Thyroid gland (tissue), 4 donors: ENCODE data around the gene RAP1GAP2. TPM values are rescaled to one million over a fixed set of nuclear protein-coding genes. Genes with fewer than 3 reads are reported as not detected.

Source experiments
- DNase-seq, 2 donors: peaks; one replicate each; pipeline ENCODE4 v3.0.0-alpha.2; 2019
- H3K27ac ChIP-seq, 3 donors: fragments of 200-600 bp; sonication (generic); 1 replicate in 2 of 3; 2 replicates in 1 of 3; pipeline ENCODE4 v1.5.1; 2016 to 2019; ENCODE audit warnings: mild to moderate bottlenecking in 1 of 3, moderate library complexity in 1 of 3
- H3K27me3 ChIP-seq: fragments of 200-600 bp; sonication (generic); one replicate; pipeline ENCODE4 v1.5.1; 2019
- H3K36me3 ChIP-seq, 2 donors: fragments of 200-600 bp; sonication (generic); one replicate each; pipeline ENCODE4 v1.5.1; 2016 to 2019
- H3K4me1 ChIP-seq, 2 donors: fragments of 200-600 bp; sonication (generic); one replicate each; pipeline ENCODE4 v1.5.1; 2017 to 2019
- H3K4me3 ChIP-seq, 3 donors: fragments of 200-600 bp; sonication (generic); replicated peaks in 1 of 3; 1 replicate in 2 of 3; 2 replicates in 1 of 3; pipeline ENCODE4 v1.5.1; 2016; ENCODE audit warnings: mild to moderate bottlenecking in 1 of 3
- H3K9me3 ChIP-seq: fragments of 200-600 bp; sonication (generic); one replicate; pipeline ENCODE4 v1.5.1; 2017
- POLR2A ChIP-seq, 2 donors: fragments of 450-650 bp; IDR thresholded peaks; one replicate each; pipeline ENCODE4 v1.6.1; 2017; ENCODE audit warnings: antibody characterized with exemption in 2 of 2, mild to moderate bottlenecking in 2 of 2, moderate library complexity in 1 of 2
- WGBS, 2 donors: methylation state at CpG; one replicate each; pipeline ENCODE4 v1.1.5; 2017; 5-methylcytosine and 5-hydroxymethylcytosine counted together
- intact Hi-C: fragments of 100-400 bp; cut with DNase I; formaldehyde crosslinking; loops from one replicate; pipeline ENCODE4 v1.15.1; 2023
- total RNA-seq, 4 donors: library from RNA; depleted of rRNA; stranded (reverse); fragments of >200 nt; gene quantifications; one replicate each; pipeline ENCODE4 v1.2.3, GENCODE V29; 2016
- TF ChIP-seq, protein P1 (sequence below), 6 experiments: fragments of 200-600 bp in 3 of 6; fragments of 450-650 bp in 3 of 6; sonication (generic) in 3 of 6; IDR thresholded peaks; one replicate each; pipeline ENCODE4 v1.5.1; 2016 to 2019; ENCODE audit warnings: antibody characterized with exemption in 6 of 6, mild to moderate bottlenecking in 2 of 6, inconsistent platforms in 1 of 6, moderate library complexity in 1 of 6

RAP1GAP2 gene
- total RNA-seq, 4 donors from 2014 or later, result 5.9 to 8.4 (median 6.8) TPM

DNA sequence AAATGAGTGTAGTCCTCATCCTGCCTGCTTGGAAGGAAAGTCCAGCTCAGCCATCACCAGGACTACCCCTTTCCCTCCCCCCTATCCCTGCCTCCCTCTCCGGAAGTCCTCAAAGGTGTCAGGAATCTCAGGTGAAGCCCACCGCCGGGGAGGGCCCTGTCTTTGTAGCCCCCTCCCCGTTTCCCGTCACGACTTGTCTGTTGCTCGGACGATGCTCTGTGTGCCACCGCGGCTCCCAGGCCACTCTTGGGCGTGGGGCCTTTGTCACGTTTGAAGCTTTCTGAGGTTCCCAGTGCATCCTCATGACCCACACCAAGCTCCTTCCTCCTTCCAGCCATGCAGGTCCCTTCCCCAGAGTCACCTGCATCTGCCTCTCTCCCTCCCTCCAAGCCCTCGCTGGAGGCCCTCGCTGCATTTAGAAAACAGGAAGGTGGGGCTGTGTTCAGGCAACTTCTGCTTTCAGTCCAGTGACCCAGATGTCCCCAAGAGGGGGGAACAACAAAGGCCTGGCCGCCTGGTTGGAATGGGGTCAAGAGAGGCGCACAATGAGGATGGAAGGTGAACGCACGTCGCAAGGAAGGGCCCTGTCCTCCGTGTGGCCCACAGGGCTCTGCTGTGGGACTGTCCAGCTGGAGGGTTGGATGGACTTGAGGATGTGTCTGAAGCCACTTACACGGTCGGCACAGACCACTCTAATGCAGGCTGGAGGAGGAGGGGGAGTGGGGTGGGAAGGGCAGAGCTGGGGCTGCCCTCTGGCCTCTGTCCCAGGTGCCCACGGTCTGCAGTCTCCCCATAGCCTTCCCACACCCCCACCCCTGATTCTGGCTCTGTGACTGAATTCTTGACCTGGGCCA lies 207.3 kb downstream of the RAP1GAP2 start:
- Histone ChIP-seq H3K4me1 (peaks cover 32 to 39% of the 10 kb centered on the region in 2 donors), H3K9me3 (no peaks in the 10 kb centered on the region), H3K27me3 (no peaks in the 10 kb centered on the region), H3K27ac (peak overlapping the region; percentile 87 to 100 (median 100)), H3K36me3 (no peaks in the 10 kb centered on the region), H3K4me3 (no peak overlapping the region)
- intact Hi-C loops, result no loop called here
- TF ChIP-seq POLR2A (IDR thresholded peaks at IDR 0.05), result no peak
- TF ChIP-seq, protein P1, sequence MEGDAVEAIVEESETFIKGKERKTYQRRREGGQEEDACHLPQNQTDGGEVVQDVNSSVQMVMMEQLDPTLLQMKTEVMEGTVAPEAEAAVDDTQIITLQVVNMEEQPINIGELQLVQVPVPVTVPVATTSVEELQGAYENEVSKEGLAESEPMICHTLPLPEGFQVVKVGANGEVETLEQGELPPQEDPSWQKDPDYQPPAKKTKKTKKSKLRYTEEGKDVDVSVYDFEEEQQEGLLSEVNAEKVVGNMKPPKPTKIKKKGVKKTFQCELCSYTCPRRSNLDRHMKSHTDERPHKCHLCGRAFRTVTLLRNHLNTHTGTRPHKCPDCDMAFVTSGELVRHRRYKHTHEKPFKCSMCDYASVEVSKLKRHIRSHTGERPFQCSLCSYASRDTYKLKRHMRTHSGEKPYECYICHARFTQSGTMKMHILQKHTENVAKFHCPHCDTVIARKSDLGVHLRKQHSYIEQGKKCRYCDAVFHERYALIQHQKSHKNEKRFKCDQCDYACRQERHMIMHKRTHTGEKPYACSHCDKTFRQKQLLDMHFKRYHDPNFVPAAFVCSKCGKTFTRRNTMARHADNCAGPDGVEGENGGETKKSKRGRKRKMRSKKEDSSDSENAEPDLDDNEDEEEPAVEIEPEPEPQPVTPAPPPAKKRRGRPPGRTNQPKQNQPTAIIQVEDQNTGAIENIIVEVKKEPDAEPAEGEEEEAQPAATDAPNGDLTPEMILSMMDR (IDR thresholded peaks at IDR 0.05), result no peak
- peak in 1 of 2 donors; percentile 45 for DNase-seq
- 53 to 54% methylated on average over 23 of the region's 23 CpGs for WGBS, 2 donors

DNA sequence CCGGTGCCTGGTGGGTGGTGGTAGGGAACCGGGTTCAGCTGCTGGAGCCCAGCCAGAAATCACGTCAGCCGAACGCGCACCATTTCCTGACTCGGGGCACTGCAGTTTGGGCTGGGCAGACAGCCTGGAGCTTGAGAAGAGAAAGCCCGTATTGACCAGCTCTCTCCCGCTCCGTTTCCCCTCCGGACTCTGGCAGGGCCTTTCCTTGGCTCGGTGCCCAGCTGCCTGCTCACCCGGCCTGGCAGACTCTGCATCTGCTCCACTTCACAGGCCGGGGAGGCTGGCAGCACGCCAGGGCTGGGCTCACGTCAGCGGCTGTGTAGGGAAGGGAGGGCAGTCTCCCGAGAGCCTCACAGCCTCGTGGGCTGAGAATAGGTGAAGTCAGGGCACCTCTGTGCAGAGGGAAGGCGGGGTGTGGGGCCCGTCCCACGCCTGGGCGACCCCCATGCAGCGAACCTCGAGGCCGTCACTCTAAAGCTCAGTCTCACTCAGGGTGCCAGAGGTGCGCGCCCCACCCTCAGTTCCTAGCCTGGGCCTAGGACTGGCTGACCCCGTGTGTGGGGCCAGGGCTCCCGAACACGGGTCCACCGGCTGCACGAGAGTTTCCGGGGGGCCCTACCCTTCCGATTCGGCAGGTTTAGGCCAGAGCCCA lies 208.0 kb downstream of the RAP1GAP2 start:
- Histone ChIP-seq H3K4me1 (peaks cover 32 to 39% of the 10 kb centered on the region in 2 donors), H3K4me3 (peak overlapping the region in 1 of 3 donors; percentile 12), H3K36me3 (no peaks in the 10 kb centered on the region), H3K9me3 (no peaks in the 10 kb centered on the region), H3K27ac (peak overlapping the region; percentile 96 to 100 (median 100)), H3K27me3 (no peaks in the 10 kb centered on the region)
- intact Hi-C loops, result no loop called here
- peak; percentile 100 for DNase-seq
- TF ChIP-seq, protein P1 (IDR thresholded peaks at IDR 0.05), result no peak
- peak in 1 of 2 donors; percentile 71 for TF ChIP-seq POLR2A (IDR thresholded peaks at IDR 0.05)
- WGBS, 2 donors, result 3% methylated on average over 8 to 32 of the region's 36 CpGs

DNA sequence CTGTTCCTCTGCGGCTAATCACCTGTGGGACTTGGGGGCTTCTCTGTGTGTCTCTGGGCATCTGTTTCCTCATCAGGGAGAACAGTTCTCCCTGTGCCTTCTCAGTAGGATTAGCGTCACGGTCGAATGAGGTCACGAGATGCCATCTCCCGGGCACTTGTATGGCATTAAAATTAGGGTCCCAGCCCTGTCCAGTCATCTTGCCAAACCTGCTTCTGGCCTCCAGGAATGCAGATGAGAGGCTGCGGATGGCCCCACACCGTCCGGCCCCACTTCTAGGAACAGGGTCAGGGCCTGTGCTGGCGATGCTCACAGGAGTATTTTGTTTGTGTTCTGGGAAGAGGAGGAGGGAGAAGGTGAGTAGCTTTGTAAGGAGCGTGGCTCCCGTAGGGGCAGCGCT lies 208.7 kb downstream of the RAP1GAP2 start:
- peak; percentile 96 to 98 for DNase-seq
- intact Hi-C loops, result no loop called here
- TF ChIP-seq, protein P1 (IDR thresholded peaks at IDR 0.05), result no peak
- TF ChIP-seq POLR2A (IDR thresholded peaks at IDR 0.05), result peak in 1 of 2 donors; percentile 63
- Histone ChIP-seq H3K9me3 (no peaks in the 10 kb centered on the region), H3K27ac (peak overlapping the region; percentile 96 to 100 (median 100)), H3K4me1 (peaks cover 32 to 39% of the 10 kb centered on the region in 2 donors), H3K36me3 (no peaks in the 10 kb centered on the region), H3K4me3 (peak overlapping the region in 1 of 3 donors; percentile 12), H3K27me3 (no peaks in the 10 kb centered on the region)
- WGBS, 2 donors, result 33 to 35% methylated on average over 10 to 13 of the region's 13 CpGs

DNA sequence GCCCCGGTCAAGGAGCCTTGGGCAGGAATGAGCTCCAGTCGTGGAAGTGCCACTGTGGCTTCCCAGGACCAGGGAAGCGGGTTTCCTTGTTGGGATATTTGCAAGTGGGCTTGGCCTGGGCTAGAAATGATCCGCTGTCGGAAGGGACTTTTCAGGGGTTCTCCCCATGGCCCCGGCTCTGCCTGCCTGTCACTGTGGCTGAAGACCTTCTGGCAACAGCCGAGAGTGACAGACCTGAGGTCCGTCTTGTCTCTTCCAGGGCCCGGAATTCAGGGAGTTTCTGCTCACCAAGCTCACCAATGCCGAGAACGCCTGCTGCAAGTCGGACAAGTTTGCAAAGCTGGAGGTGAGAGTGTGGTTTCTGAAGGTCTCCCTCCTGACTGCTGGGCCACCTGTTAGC lies 209.5 kb downstream of the RAP1GAP2 start:
- TF ChIP-seq POLR2A (IDR thresholded peaks at IDR 0.05), result no peak
- TF ChIP-seq, protein P1 (IDR thresholded peaks at IDR 0.05), result no peak
- H3K27ac ChIP-seq, result peak overlapping the region; percentile 96 to 100 (median 100)
- intact Hi-C loops, result no loop called here
- peak in 1 of 2 donors; percentile 26 for DNase-seq
- no peaks in the 10 kb centered on the region for H3K9me3 ChIP-seq
- 69 to 80% methylated on average over 9 to 12 of the region's 12 CpGs for WGBS, 2 donors
- H3K27me3 ChIP-seq, result no peaks in the 10 kb centered on the region
- no peaks in the 10 kb centered on the region for H3K36me3 ChIP-seq
- H3K4me3 ChIP-seq, result no peak overlapping the region
- H3K4me1 ChIP-seq, result peaks cover 32 to 39% of the 10 kb centered on the region in 2 donors
